Measurements from ENCODE around the gene CDHR5. TPM values are rescaled to one million over a fixed set of nuclear protein-coding genes. Genes with fewer than 3 reads are reported as not detected.

The CDHR5 gene
- total and polyA plus RNA-seq, 2 of the 4 experiments (the other 2 are of a cell fraction), result not detected

DNA sequence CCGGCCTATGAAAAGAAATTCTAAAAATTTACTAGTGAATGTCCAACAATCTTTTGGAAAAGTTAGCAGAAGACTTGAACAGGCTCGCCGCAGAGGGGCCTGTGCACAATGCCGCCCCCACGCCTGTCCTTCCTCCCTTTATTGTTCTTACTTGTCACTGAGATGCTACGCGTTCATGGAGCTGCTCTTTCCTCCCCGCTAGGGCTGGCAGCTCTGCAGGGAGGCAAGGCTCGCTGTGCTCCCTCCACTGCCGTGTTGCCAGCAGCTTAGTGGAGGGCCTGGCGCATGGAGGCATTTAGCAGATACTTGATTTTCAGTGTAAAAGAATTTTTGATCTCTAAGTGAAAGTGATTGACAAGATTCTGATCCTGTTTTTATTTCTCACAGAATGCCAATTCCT, 33.8 kb downstream of the CDHR5 start:
- H3K4me2 ChIP-seq (ENCODE audit: low read depth, low read length), result no peak overlapping the region
- H4K91ac ChIP-seq (ENCODE audit: insufficient read depth, low read depth, low read length), result no peak overlapping the region
- peaks cover 69% of the 10 kb centered on the region for H4K20me1 ChIP-seq (ENCODE audit: insufficient read depth, low read length)
- H3K27me3 ChIP-seq (ENCODE audit: control insufficient read depth, insufficient read depth, low read length), result no peaks in the 10 kb centered on the region
- DNase-seq, result no peak
- no peak overlapping the region for H3K4ac ChIP-seq (ENCODE audit: low read depth, low read length)
- 100% methylated on average over 1 of the region's 11 CpGs; no CpG with 5 or more reads in 1 of the 2 experiments for WGBS, 2 experiments (ENCODE audit: extremely low coverage in 2 of 2, insufficient read length in 1 of 2)
- H3K18ac ChIP-seq (ENCODE audit: low read depth, low read length), result no peak overlapping the region
- no peak overlapping the region for H2AK9ac ChIP-seq (replicated peaks; ENCODE audit: low read depth, low read length, poor library complexity)
- ATAC-seq (ENCODE audit: low read depth), result no peak
- no peak overlapping the region for H3K23ac ChIP-seq (ENCODE audit: low read depth, low read length)
- H2AFZ ChIP-seq (replicated peaks; ENCODE audit: low read length, poor library complexity), result no peak overlapping the region
- ChIA-PET POLR2A (ENCODE audit: unreplicated experiment) (no interaction called here), CTCF (no interaction called here)
- H3K14ac ChIP-seq (replicated peaks; ENCODE audit: low read depth, low read length), result no peak overlapping the region
- no peaks in the 10 kb centered on the region for H3K9me3 ChIP-seq (ENCODE audit: control insufficient read depth, insufficient read depth, low read length)
- in situ Hi-C loops (cut with MboI; ENCODE audit: low sequenced_read_pairs), result no loop called here
- H3K9me1 ChIP-seq (ENCODE audit: insufficient read depth, low read length), result peaks cover 4% of the 10 kb centered on the region; the same call in 1 of the 2 replicates
- no peak overlapping the region for H2BK5ac ChIP-seq (ENCODE audit: low read depth, low read length, poor library complexity, severe bottlenecking)
- H4K8ac ChIP-seq (ENCODE audit: low read depth in 2 of 2, low read length in 2 of 2), result no peak overlapping the region
- H2BK15ac ChIP-seq (ENCODE audit: low read depth, low read length), result no peak overlapping the region
- H3K79me1 ChIP-seq (ENCODE audit: low read depth in 1 of 2, low read length in 2 of 2), result peaks cover 32 to 72% of the 10 kb centered on the region in 2 experiments
- dilution Hi-C loops (cut with HindIII; ENCODE audit: low sequenced_read_pairs, unreplicated experiment), result no loop called here
- no TSS peak for BruUV-seq (replicated peaks)
- intact Hi-C loops (cut with micrococcal nuclease), result no loop called here
- H3K56ac ChIP-seq (ENCODE audit: extremely low read depth, insufficient read depth, low read length), result no peak overlapping the region
- H2BK120ac ChIP-seq (ENCODE audit: low read depth, low read length), result no peak overlapping the region
- no peak overlapping the region for H3K4me3 ChIP-seq (ENCODE audit: insufficient read depth, low read depth, low read length)
- no peak overlapping the region for H4K5ac ChIP-seq (ENCODE audit: low read depth, low read length)
- peaks cover 66% of the 10 kb centered on the region for H3K36me3 ChIP-seq (ENCODE audit: control insufficient read depth, insufficient read depth, low read length)
- H3K9ac ChIP-seq (ENCODE audit: low read depth, low read length), result no peak overlapping the region
- TF ChIP-seq MXI1 (IDR thresholded peaks at IDR 0.05; ENCODE audit: borderline replicate concordance, low read depth, low read length) (no peak), RAD21 (IDR thresholded peaks at IDR 0.05; ENCODE audit: low read length) (no peak), POLR2A (IDR thresholded peaks at IDR 0.05; ENCODE audit: low read depth, low read length) (no peak), SMC3 (IDR thresholded peaks at IDR 0.05; ENCODE audit: low read depth, low read length) (no peak), CTCF (conservative IDR thresholded peaks at IDR 0.05; ENCODE audit: low read depth, low read length) (no peak), MAZ (IDR thresholded peaks at IDR 0.05; ENCODE audit: borderline replicate concordance, low read depth, low read length) (no peak), MAFK (IDR thresholded peaks at IDR 0.05; ENCODE audit: low read depth, low read length) (no peak), BHLHE40 (IDR thresholded peaks at IDR 0.05; ENCODE audit: low read depth, low read length) (no peak), CHD1 (IDR thresholded peaks at IDR 0.05; ENCODE audit: low read depth, low read length) (no peak), NFE2L2 (IDR thresholded peaks at IDR 0.05; ENCODE audit: low read depth, low read length) (no peak), RFX5 (IDR thresholded peaks at IDR 0.05; ENCODE audit: low read depth, low read length) (no peak), RCOR1 (IDR thresholded peaks at IDR 0.05; ENCODE audit: insufficient replicate concordance, low read length) (no peak)
- TF ChIP-seq, protein P1, sequence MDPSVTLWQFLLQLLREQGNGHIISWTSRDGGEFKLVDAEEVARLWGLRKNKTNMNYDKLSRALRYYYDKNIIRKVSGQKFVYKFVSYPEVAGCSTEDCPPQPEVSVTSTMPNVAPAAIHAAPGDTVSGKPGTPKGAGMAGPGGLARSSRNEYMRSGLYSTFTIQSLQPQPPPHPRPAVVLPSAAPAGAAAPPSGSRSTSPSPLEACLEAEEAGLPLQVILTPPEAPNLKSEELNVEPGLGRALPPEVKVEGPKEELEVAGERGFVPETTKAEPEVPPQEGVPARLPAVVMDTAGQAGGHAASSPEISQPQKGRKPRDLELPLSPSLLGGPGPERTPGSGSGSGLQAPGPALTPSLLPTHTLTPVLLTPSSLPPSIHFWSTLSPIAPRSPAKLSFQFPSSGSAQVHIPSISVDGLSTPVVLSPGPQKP (IDR thresholded peaks at IDR 0.05; ENCODE audit: borderline replicate concordance, low read depth, low read length), result no peak
- no peak overlapping the region for H3K27ac ChIP-seq (ENCODE audit: insufficient read depth, low read length)
- no peak overlapping the region for H2AK5ac ChIP-seq (ENCODE audit: low read depth, low read length)
- no peak overlapping the region for H2BK20ac ChIP-seq (ENCODE audit: low read depth, low read length)
- H3K4me1 ChIP-seq (ENCODE audit: control insufficient read depth, insufficient read depth, low read length), result peaks cover 7% of the 10 kb centered on the region; the same call in 1 of the 2 replicates

All from IMR-90 (cell line).